Brain pericyte (primary cell): ENCODE results near the gene DNAJC5G.
"Not testable (repeated sequence)": the region's sequence is repeated elsewhere in the genome, so short reads cannot be mapped to it uniquely, and the experiment has no call there.

ENCODE experiments used
- DNase-seq: peaks from one replicate; pipeline ENCODE4 v3.0.0-alpha.2; 2012; ENCODE audit warnings: low read depth, low spot score

DNAJC5G gene

DNA sequence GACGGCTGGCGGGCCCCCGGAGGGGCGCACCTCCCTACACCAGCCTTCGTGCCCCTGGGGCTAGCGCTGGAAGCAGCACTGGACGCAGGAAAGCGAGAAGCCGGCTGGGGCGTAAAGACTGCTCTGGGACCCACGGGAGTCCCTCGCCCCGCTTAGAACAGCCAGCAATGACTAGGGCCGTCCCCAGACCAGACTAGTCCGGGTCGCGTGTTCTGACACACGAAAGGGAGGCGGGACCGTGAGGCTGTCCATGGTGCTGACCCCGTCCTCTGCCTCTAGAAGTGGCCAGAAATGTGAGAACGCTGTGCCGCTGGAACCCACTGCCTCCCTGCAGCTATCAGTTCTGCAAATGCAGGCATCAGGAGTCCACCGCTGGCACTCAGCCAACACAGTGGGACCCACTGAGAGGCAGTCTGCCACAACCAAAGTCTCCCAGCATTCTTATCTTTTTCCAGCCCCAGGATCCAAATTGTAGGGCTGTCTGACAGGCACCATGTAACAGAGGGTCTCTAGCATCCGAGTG, 33.2 kb downstream of the DNAJC5G start, which contains the start of gene UCN:
UCN (minus strand) TSS at position 87 of the 523 bp plus-strand sequence. CDS start 550 bp downstream, outside the sequence.
- no peak for DNase-seq

DNA sequence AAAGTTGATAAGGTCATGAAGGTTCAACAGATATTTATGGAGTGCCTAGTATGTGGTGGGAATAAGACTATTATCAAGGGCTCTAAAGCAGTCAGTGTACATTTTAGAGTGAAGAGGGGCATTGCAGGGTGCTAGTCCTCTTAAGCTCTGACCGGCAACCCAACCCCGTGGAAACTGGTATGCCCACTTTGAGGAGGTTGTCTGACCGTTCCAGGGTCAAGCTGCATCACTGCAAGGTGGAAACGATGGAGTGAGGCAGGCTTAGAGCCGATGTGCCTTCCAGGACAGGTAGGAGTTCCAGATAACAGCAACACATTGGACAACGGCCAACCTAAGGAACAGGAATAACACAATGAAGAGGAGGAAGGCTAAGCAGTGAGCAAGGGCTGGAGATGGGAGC, 34.4 kb downstream of the DNAJC5G start:
- no peak for DNase-seq

DNA sequence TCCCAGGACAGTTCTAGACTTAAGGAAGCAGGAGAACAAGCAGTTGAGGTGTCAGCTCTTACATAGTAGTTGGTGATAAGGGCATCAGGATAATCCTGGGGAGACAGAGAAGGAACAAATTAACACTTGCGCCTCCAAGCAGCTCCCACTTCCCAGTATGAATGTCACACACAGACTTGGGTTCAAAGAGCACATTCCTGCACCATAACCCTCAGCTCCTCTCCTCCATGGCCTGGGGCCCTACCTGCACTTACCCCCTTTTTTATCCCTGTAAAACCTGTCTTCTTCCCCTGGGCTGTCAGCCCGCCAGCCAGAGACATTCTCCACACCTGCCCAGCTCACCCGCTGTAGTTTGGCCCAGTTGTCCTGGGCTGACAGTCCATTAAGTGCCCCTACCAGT, 36.9 kb downstream of the DNAJC5G start:
- DNase-seq: no peak

DNA sequence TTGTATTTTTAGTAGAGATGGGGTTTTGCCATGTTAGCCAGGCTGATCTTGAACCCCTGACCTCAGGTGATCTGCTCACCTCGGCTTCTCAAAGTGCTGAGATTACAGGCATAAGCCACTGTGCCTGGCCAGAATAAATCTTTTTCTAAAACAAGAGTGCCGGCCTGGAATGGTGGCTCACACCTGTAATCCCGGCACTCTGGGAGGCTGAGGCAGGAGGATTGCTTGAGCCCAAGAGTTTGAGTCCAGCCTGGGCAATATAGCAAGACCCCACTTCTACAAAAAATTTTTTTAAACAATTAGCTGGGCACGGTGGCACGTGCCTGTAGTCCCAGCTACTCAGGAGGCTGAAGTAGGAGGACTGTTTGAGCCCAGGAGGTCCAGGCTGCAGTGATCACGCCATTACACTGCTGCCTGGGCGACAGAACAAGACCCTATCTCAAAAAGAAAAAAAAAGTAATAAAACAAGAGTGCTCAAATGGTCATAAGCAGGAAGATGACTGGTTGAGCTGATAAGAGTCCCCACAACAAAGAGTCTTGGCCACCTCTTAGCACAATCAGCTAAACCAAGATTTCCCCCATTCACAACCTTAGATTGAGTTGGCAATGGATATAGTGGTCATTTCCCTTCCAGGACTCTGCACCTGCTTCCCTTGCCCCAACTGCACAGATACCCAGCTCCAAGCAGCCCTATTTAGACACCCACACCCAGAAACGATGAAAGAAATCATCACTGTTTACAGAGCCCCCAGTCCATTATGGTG, 38.8 kb downstream of the DNAJC5G start:
- DNase-seq: no peak

DNA sequence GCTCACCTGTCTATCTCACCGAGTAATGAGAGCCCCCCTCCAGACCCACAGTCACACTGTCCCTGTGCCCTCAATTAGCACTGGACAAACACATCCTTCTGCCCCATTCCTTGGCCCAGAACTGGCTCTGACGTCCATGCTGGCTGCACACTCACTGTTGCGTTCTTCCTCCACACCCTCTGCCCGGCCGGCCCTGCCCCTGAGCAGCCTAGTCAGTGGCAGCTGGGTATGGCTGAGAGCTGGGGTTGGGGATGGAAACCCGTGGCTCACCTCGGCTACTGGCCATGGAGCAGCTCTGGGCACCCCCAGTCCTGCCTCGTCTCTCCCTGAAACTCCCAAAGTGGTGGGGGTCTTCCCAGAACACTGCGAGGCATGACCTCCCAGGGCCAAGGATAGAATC, 39.5 kb downstream of the DNAJC5G start:
- no peak for DNase-seq

DNA sequence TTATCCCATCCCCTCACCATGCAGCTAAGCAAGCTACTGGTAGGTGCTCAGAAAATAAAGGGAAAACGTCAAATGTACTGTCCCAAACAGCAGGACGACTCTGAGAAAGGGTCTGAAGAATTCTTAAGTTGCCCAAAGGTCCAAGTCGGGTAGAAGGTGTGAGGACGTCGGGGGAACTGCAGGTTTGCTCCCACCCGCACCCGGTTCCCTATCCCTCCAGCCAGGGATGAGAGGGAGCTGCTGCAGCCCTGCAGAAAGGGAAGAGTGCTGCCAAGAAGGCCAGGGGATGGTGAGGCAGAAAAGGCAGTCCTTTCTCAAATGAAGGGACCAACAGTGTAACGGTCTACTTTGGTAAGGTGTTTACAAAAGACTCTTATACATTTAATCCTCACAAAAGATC, 39.9 kb downstream of the DNAJC5G start:
- DNase-seq: no peak

DNA sequence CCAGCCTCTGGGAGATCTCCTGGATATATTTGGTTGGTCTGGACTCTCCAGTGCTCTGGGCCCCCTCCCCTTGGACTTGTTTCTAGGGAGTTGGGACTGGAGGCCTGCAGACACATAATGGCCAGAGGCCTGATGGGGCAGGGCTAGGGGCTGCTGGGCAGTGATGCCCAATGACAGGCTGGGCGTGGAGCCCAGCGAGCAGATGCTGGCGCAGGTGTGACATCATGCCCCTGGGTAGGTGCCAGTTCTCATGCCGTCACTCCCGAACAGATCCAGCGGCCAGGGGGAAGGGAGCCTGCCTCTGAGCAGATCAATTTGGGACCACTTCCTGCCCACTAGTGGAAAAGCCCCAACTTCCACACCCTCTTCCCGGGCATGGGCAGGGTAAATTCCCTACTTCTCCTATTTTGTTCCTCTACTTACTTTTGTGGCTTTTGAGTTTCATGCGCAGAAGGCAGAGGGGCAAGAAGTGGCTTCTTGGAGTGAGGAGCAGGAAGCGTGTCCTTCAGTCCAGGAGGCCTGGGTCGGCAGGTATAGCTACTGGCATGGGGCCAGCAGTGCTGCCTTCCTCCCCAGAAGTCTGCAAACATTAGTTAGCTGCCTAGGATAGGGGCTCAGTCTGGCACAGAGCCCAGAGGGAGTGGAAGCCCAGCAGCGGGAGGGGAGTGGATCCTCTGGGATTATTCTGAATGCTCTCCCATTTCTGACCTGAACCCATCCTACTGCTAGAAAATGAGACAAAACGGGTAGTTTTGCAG, 41.6 kb downstream of the DNAJC5G start:
- DNase-seq: no peak

DNA sequence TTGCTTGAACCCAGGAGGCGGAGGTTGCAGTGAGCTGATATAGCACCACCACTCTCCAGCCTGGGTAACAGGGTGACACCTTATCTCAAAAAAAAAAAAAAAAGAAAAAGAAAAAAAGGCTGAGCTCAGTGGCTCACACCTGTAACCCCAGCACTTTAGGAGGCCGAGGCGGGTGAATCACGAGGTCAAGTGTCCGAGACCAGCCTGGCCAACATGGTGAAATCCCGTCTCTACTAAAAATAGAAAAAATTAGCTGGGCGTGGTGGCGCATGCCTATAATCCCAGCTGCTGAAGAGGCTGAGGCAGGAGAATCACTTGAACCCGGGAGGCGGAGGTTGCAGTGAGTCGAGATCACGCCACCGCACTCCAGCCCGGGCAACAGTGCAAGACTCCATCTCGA, 44.6 kb downstream of the DNAJC5G start:
- not testable (repeated sequence) for DNase-seq

DNA sequence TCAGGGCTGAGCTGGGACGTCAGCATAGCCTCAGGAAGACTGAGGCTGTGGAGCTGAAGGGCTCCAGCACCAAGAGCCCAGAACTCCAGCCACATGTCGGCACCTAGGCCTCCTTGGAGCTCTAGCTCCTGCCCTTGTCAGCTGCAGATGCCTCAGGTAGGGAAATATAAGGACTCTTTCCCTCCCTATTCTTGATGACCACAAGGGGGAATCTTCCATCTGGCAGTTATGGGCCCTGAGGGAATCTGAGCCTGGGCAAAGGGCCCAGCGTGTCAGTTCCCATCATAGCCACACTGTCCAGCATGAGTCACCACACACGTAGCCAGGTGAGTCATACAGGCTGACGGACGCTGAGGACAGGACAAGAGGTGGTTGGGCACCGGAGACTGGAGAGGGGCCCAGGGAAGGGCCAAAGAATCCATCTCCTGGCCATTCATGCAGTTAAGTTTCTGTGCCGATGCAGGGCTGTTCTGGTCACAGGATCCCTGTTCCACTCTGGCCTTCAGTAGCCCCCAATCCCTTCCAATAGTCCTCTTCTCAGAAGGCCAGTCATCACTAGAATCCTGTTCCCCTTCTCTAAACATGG, 45.8 kb downstream of the DNAJC5G start:
- peak; percentile 81 for DNase-seq

DNA sequence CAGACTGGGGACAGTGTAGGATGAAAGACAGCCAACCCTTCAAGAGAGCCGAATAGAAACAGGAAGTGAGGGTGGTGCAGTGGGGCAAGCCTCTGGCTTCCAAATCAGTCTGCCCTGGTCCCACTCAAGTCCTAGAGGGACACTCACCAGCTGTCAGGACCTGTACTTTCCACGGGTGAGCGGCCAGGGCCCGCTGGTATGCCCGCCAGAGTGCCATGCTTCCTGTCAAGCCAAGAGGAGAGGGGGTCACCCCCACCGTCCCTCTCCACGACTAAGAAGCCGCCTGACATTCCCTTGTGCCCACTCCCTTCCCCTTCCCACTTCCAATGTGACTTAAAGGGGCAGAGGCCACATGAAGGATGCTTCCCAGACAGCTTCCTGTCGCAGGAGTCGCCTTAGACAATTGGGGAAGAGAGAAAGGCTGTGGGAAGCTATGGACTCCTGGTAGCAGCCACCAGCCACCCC, 47.1 kb downstream of the DNAJC5G start:
- no peak for DNase-seq

DNA sequence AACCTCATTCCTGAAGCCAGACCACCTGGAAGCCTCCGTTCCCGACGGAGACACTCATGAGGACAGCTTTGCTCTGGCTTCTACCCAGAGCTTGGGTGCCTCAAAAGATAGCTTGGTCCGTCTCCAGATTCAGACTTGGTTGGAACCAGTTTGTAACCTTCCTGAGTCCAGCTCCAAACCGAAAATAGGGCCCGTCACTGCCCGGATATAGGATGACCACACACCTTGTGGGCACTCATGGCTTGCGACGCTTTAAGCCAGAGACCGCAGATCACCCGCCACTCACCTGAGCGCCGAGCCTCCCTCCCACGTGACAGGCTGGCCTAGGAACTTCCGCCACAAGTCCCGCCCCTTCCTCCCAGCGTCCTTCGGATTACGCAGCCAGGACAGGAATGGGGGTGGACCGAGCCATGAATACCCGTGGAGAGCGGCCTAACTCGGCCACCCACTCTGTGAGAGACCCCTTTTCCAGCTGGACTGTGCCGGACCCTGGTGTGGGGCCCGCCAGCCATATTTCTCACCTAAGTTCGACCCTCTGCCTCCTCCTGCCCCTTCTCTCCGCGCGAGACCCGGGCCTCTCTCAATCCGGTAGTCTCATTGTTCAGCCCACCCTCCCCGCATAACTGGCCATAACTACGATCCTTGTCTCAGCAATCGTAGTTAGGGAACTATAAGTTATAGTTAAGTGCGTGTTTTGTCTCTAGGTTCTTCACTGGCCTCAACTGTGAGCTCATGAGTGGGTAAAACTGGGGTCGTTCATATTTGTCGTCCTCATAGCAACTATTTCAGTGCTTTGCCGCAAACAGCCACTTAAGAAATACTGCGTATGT, 47.7 kb downstream of the DNAJC5G start, which contains the start of gene MPV17:
MPV17 (minus strand) TSS at position 332 of the 830 bp plus-strand sequence. CDS start 580 bp downstream, outside the sequence.
- peak; percentile 57 for DNase-seq

DNA sequence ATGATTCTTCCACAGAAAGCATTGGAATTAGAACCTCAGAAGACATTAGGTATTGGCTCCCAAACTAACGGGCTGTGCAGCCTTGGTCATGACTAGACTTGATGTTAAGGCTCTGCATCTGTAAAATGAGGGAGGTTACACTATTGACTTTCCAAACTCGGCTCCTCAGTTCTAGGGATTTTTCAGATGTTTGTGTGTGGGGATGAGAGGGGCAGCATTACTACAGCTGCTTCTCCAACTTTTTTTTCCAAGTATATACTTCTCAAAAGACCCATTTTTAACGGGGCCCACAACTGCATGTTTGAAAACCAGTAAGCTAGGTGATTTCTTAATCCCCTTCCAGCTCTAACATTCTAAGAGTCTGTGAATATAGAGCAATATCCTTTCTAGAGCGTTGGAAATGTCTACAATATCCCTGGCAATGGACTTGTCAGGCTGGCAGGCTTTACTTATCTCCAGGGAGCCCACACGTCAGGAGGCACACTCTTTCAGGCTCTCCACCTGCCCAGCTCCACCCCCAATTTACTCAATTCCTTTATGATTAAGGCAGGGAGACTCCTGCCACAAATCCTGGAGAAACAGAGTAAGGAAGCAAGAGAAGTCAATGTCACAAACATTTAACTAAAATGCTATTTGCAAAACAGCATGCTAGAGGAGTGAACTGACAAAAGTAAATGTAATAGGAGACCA, 48.5 kb downstream of the DNAJC5G start:
- no peak for DNase-seq

DNA sequence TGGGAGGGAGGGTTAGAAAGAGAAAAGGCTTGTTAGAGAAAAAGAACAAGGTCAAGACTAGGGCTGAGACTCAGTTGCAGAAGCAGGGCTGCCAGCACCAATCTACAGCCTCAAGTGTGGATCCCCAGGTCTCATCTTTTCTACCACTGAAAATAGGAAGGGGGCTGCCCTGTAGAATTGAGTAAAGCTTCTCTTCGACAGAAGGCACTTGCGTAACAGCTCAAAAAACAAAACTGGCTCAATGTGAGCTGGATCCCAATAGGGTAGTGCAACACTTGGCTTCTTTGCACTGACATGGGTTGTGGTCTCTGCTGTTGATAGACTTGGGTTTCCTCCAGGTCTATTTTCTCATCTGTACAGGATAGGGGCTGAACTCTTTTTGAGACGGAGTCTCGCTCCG, 49.5 kb downstream of the DNAJC5G start:
- DNase-seq: no peak
